HL-60/S4 treated with retinoic acid at 250 ng/mL for 4 days and 3 days (cell line): ENCODE measurements around the gene SAMM50.

Experiments used
- in situ Hi-C: fragments of 300-500 bp; cut with MboI; formaldehyde crosslinking; loops from 2 replicates; pipeline ENCODE4 v1.7.0; 2022; ENCODE audit warnings: low sequenced_read_pairs

SAMM50 gene

GRCh38 chr22:43976861-43977795, 21.9 kb downstream of the SAMM50 start:
- in situ Hi-C loops: no loop called here

- in situ Hi-C loops: no loop called here
Observed at GRCh38 chr22:43978558-43978957, 23.3 kb downstream of the SAMM50 start.

GRCh38 chr22:43980579-43980978, 25.3 kb downstream of the SAMM50 start:
- in situ Hi-C loops: no loop called here

GRCh38 chr22:43980996-43981395, 25.8 kb downstream of the SAMM50 start:
- in situ Hi-C loops: no loop called here

GRCh38 chr22:43983808-43984207, 28.6 kb downstream of the SAMM50 start:
- in situ Hi-C loops: no loop called here

- in situ Hi-C loops: no loop called here
Observed at GRCh38 chr22:43985532-43985931, 30.3 kb downstream of the SAMM50 start.

- in situ Hi-C loops: no loop called here
Observed at GRCh38 chr22:43988116-43988820, 33.0 kb downstream of the SAMM50 start.

- in situ Hi-C loops: no loop called here
Observed at GRCh38 chr22:43988960-43989359, 33.7 kb downstream of the SAMM50 start.

- in situ Hi-C loops: loop anchor here (10.0 kb wide), 1 partner anchor 635 kb away; no protein-coding TSS in a partner anchor
Observed at GRCh38 chr22:43990044-43990443, 34.8 kb downstream of the SAMM50 start.

- in situ Hi-C loops: loop anchor here (10.0 kb wide), 1 partner anchor 633 kb away; no protein-coding TSS in a partner anchor
Observed at GRCh38 chr22:43991316-43992020, 36.2 kb downstream of the SAMM50 start.

- in situ Hi-C loops: loop anchor here (10.0 kb wide), 1 partner anchor 632 kb away; no protein-coding TSS in a partner anchor
Observed at GRCh38 chr22:43992331-43992821, 37.1 kb downstream of the SAMM50 start.

GRCh38 chr22:43993072-43993760, 38.0 kb downstream of the SAMM50 start:
- in situ Hi-C loops: loop anchor here (10.0 kb wide), 1 partner anchor 632 kb away; no protein-coding TSS in a partner anchor

GRCh38 chr22:43994006-43994405, 38.8 kb downstream of the SAMM50 start:
- in situ Hi-C loops: loop anchor here (10.0 kb wide), 1 partner anchor 631 kb away; no protein-coding TSS in a partner anchor

- in situ Hi-C loops: loop anchor here (10.0 kb wide), 1 partner anchor 630 kb away; no protein-coding TSS in a partner anchor
Observed at GRCh38 chr22:43994416-43994815, 39.2 kb downstream of the SAMM50 start.

- in situ Hi-C loops: loop anchor here (10.0 kb wide), 1 partner anchor 630 kb away; no protein-coding TSS in a partner anchor
Observed at GRCh38 chr22:43995057-43995685, 39.9 kb downstream of the SAMM50 start.

GRCh38 chr22:43995798-43996169, 40.5 kb downstream of the SAMM50 start:
- in situ Hi-C loops: loop anchor here (10.0 kb wide), 1 partner anchor 629 kb away; no protein-coding TSS in a partner anchor

GRCh38 chr22:43996170-43996980, 41.1 kb downstream of the SAMM50 start:
- in situ Hi-C loops: loop anchor here (10.0 kb wide), 1 partner anchor 628 kb away; no protein-coding TSS in a partner anchor

- in situ Hi-C loops: loop anchor here (10.0 kb wide), 1 partner anchor 628 kb away; no protein-coding TSS in a partner anchor
Observed at GRCh38 chr22:43996981-43997265, 41.7 kb downstream of the SAMM50 start.
